Medulla oblongata (tissue), 1 donor: Measurements from ENCODE around the gene TSPOAP1.

Source experiments
- DNase-seq: peaks from one replicate; pipeline ENCODE4 v3.0.0-alpha.2; 2015; ENCODE audit errors: extremely low spot score

Gene TSPOAP1

GRCh38 chr17:58316260-58316960, 12.2 kb downstream of the TSPOAP1 start:
- no peak for DNase-seq

- no peak for DNase-seq
Observed at GRCh38 chr17:58315750-58316149, 12.8 kb downstream of the TSPOAP1 start.

- DNase-seq, result no peak
Observed at GRCh38 chr17:58315281-58315711, 13.3 kb downstream of the TSPOAP1 start.

- DNase-seq, result no peak
Observed at GRCh38 chr17:58314706-58315015, 13.9 kb downstream of the TSPOAP1 start.

- DNase-seq, result no peak
Observed at GRCh38 chr17:58313815-58314705, 14.5 kb downstream of the TSPOAP1 start.

- no peak for DNase-seq
Observed at GRCh38 chr17:58312829-58313228, 15.8 kb downstream of the TSPOAP1 start.

- DNase-seq, result no peak
Observed at GRCh38 chr17:58312021-58312630, 16.5 kb downstream of the TSPOAP1 start.

- DNase-seq, result no peak
Observed at GRCh38 chr17:58311429-58311894, 17.1 kb downstream of the TSPOAP1 start.

- DNase-seq, result no peak
Observed at GRCh38 chr17:58310511-58311428, 17.8 kb downstream of the TSPOAP1 start.

GRCh38 chr17:58309918-58310259, 18.7 kb downstream of the TSPOAP1 start:
- no peak for DNase-seq

- no peak for DNase-seq
Observed at GRCh38 chr17:58308985-58309917, 19.3 kb downstream of the TSPOAP1 start.

- DNase-seq, result no peak
Observed at GRCh38 chr17:58308173-58308984, 20.2 kb downstream of the TSPOAP1 start.

- DNase-seq, result no peak
Observed at GRCh38 chr17:58307468-58308172, 21.0 kb downstream of the TSPOAP1 start.

GRCh38 chr17:58306131-58306951, 22.3 kb downstream of the TSPOAP1 start:
- DNase-seq, result no peak

GRCh38 chr17:58305626-58306025, 23.0 kb downstream of the TSPOAP1 start:
- no peak for DNase-seq

- DNase-seq, result no peak
Observed at GRCh38 chr17:58304750-58305486, 23.7 kb downstream of the TSPOAP1 start.

GRCh38 chr17:58303971-58304749, 24.4 kb downstream of the TSPOAP1 start:
- DNase-seq, result peak; percentile 35
